Activated naive CD4-positive, alpha-beta T cell treated with Interleukin-2 at 50 U/mL for 16 hours (primary cell): ENCODE data around the gene PLK2.

Experiments
- DNase-seq: peaks from one replicate; pipeline ENCODE4 v3.0.0-alpha.2; 2020

Gene PLK2

DNA sequence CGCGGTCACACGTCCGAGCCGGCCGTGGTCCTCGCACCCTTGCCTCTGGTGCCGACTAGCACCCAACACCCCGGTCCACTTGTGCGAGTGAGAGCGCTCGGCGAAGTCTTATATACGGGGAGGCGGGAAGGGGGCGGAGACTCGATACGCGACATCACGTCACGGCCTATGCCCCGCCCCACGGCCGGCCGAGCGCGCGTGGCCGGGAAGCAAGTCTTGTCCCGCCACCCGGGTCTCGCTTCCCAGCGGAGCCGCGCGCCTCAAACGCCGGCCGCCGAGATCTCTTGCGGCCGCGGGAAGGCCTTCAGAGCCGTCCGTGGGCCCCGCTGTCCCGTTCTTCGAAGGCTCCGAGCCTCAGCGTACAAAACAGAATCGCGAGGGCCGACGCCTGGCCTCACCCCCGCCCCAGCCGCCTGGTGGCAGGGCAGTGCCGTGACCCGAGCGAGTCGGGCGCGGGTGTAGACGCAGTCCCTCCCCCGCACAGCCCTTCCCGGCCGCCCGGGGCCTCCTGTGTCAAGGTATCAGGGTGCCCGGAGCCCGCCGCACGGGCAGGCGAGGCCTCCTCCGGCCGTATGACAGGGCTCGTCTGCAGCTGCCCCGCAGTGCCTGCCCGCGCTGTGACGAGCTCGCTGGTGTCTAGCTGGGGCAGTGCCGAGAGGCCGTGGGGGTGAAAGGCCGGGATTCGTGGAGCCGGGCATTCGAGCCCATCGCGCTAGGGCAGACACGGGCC, at the start of gene PLK2:
TSS of gene PLK2 (minus strand) at position 85 of the 730 bp plus-strand sequence. CDS start 127 bp downstream, outside the sequence.
- DNase-seq, result peak; percentile 90

DNA sequence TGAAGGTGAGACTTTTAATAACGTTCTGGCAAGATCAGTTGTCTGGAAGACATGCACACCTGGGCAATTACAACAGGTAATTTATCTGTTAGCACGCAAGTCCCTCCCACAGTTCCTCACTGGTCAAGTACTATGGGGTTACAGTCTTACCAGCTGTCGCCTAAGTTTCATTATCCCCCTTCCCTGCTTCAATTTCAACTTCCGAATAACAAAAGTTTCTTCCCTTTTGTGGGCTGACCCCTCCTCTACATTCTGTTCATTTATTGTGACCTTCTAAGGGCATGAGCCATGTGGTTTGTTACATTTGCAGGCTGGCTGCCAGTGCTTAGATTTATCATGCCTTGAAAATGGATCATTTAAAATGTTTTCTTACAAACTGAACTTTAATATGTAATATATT, 47.8 kb upstream of the PLK2 start:
- no peak for DNase-seq

DNA sequence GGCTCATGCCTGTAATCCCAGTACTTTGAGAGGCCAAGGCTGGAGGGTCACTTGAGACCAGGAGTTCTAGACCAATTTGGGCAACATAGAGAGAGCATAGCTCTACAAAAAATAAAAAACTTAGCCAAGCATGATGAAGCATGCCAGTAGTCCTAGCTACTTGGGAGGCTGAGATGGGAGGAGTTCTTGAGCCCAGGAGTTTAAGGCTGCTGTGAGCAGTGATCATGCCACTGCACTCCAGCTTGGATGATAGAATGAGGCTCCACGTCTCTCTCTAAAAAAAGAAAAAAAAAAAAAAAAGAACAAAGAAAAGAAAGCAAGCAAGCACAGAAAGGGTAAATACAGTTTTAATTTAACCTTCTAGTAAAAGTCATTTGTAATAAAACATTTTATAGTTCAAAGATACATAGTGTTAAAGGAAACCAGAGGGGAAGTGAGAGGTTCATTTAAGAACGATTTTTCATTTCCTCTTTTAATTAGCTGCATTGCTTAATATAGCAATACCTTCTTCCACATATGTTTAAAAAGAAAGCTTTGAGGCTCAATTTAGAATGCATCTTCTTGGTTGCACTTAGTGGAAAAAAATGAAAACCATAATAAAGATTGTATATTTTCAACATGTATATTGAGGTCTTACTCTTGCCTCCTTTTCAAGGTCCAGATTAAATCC, 46.2 kb upstream of the PLK2 start:
- no peak for DNase-seq

DNA sequence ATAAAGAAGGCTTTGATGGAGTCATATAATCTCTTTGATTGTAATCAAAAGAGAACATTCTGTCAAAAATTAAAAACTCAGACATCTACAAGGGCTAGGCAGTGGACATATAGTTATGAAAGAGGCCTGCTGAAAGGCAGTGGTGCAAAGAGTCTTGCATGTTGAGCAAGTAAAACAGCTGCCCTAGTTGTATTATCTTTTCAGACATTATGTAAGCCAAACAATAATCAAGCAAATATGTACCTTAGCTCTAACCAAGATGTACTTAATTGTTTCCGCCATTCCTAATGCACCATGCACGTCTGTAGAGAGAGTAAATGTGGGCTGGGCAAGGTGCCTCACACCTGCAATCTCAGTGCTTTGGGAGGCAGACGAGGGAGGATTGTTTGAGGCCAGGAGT, 45.6 kb upstream of the PLK2 start:
- no peak for DNase-seq

DNA sequence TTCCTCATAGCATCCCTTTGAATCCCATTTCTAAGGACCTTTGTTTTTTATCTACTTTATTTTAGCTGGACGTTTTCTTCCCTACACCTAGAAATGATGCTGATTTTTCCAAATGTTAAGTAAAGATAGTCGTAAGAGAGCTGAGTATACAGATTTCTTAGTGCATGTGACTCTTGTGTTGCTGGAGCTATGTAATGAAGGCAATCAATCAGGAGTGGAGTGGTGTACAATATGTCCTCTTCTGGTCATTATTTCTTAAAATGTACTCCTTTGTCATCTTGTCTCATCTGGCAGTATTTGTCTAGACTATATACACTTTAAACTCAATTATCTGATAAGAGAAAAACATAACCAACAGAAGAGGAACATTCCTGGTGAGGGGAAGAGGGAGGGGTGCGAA, 44.9 kb upstream of the PLK2 start:
- DNase-seq, result no peak

DNA sequence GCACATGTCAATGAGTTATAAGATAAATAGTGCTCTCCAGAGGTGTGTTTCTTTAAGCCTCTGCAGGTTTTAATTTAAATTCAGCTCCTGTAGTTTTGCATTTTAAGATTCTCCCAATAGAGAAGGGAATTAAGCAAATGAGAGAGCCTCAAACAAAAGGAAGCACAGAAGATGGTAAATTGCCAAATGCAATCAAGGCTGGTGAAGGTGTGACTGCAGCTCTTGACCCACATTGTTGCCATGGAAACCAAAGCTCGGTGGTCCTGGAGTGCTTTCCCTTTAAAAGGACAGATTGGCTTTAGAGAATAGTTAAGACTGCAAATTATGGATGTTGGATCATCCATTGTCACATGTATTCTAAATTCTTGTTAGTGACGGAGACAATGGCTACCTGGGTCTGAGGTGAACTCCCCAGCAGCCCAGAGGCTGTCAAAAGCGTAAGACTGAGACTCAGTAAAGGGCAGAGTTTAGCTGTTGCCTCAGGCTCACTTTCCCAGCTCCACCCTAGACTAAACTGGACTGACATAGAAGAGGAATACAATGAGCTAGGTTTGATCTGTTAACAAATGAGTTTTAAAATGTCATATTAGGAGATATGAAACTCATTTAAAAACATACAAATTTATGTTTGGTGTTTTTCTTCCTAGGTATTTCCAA, 43.6 kb upstream of the PLK2 start:
- no peak for DNase-seq

DNA sequence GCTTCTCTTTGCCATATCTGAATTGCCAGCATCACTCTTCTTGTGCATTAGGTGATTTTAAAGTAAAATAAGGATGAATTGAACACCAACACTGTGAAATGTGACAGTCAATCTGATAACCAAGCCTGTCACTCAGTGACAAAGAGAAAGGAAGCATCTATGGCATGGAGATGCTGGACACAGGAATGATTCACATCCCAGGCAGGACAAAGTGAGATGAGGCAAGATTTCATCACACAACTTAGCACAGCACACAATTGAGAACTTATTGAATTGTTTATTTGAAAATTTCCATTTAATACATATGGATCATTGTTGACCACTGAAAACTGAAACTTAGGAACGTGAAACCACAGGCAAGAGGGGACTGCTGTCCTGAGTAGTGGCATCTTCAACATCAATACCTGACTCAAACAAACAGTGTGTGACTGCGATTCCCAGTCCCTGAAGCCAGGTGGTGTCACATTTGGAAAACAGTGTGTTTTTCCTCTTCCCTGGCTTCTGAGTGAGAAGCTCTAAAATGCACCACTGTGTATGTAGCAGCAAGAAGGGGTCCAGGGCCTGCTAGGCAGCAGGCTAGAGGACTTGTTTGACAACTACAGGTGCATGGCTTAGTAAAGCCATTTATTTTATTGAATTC, 42.0 kb upstream of the PLK2 start:
- DNase-seq, result no peak

DNA sequence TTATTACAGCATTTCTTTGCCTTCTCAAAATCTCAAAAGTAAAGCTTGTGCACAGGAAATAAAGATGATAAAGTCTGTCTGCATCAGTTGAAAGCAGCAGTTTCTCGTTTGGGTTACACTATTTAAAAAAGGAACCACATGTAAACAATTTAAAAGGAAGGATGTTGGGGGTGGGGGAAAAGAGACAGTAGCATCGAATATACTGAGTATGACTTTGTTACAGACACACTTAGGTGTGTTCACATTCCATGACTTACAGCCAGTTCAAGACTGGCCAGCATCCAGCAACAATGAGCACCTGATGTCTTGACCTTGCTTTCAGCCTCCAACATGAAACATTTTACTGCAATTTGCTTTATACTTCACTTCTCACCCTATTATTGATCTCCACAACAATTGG, 40.1 kb upstream of the PLK2 start:
- no peak for DNase-seq

DNA sequence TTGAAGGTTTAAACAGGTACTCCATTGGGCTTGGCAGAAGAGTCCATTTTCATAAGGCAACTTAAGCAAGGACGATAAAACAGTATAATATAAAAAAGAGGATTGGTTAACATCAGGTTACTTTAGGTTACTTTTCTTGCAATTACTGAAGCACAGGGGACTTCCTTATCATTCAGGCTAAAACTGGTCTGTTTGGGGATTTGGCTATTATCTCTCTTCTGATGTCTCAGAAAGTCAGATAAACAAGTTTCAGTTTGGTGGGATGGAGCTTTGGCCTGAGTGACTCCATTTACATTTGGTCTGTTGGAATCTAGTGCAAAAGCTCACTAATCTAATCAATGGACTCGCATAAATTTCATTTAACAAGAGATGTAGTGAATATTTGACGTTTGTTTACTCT, 39.3 kb upstream of the PLK2 start:
- DNase-seq, result no peak

DNA sequence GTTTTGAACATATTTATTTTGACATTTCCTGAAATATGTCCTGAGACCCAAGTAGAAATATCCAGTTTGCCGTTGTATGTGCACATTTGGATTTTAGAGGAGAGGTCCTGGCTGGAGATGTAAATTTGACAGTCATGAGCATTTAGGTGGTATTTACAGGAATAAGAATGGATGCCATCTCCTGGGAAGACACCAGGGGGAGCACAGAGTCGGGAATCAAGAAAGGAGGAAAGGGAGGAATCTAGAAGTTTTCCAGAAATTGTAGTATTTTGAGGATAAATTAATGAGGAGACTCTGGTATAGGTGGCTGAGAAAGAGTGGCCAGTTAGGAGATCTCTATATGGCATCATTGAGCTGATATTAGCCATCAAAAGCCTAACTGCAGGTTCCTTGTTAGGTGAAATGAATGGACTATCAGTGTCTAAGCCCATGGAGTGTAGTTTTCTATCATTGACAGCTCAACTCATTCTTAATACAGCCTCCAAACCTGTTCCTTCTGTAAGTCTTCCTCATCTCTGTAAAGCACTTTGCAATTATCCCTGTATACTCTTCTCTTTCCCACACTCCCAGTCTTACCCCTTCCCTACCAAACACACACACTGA, 38.6 kb upstream of the PLK2 start:
- no peak for DNase-seq

DNA sequence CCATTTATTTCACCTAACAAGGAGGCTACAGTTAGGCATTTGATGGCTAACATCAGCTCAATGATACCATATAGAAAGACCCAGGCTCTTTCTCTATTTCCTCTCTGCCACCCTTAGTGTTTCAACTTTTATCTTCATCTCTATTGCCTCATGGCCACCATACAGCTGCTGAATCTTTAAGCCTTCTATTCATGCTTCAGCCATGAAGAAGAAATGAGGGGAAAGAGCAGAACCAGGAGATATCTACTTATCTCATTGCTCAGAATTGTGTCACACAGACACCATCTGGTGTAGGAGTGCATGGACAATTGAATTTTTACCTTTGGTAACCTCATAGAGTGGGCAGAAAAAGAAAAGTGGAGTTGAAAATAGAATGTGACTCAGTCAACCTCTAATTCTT, 38.0 kb upstream of the PLK2 start:
- no peak for DNase-seq

DNA sequence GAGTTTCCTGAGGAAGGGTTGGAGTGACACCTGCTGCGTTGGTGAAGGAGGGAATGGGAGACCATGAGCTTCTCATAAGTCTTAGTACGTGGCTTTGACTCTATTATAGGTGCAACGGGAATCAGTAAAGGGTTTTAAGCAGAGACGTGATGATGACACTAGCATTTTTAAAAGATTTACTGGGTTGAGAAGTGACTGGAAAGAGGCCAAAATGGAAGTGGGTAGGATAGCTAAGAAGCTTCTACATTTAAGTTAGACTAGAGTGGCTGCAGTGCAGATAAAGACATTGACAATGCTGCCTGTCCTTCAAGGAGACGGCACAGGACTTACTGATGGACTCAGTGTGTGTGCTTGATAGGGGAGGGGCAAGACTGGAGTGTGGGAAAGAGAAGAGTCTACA, 37.5 kb upstream of the PLK2 start:
- no peak for DNase-seq

DNA sequence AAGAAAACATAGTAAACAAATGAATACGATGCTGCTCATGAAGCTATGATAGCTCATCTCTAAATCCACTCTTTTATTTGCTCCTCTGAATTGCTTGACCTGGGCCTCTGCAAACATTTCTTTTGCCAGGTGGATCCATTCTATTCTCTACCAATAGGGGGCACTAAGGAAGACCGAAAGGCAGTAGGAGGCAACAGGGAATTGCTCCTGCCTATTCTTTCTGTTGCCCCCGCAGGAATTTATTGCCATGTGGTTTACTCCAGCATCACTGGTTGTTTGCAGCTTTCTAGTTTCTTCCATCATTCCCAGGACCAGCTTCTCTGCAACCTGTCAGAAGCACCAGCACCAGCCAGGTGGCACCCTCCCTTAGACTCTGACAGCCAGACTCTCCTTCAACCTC, 36.6 kb upstream of the PLK2 start:
- no peak for DNase-seq

DNA sequence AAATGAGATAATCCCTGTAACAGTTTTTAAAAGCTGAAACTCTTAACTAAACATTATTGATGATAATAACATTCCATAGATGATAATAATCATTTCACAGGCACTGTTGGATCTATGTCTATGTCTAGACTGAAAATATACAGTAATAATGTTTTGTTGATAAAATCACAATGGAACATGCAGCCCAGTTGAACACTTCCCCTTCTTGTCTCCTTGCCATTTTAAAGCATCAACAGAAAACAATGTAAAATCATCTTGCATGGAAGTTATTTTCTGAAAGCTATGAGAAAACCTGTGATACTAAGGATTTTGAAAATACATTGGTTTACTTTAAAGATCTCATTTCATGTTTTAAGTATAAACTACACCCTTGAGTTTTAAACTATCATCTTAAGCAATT, 33.3 kb upstream of the PLK2 start:
- no peak for DNase-seq

DNA sequence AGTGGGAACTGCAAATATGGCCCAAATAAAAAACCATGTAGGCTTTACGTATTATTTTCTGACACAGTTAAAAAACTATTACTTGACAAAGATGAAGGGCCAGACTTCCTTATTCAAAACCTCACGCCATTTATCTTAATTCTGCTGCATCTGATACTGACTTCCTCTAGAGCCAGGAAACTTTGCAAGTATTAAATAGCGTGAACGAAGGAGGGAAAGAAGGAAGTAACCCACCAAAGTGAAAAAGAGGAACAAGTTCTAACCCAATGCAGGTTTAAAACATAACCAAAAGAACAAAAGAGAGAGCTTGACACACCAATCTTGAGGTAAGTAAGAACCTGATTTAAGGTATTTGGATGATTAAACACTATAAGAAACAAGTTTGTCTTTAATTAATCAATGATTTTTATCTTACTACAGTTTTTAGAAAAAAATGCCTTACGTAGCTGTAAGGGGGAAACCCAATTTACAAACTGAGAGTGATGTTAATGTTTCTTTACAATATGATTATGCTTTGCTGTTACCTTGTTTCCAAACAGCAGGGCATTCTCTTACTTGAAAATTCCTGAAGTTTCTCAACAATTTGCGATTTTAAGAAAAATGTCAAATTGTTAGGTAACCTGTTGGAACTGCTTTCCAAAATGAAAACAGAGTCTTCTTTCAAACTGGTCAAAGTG, 31.5 kb upstream of the PLK2 start, which contains the start of gene GAPT:
TSS of gene GAPT (plus strand) at position 220 of the 677 bp plus-strand sequence. CDS start 3,102 bp downstream, outside the sequence.
- DNase-seq, result no peak

DNA sequence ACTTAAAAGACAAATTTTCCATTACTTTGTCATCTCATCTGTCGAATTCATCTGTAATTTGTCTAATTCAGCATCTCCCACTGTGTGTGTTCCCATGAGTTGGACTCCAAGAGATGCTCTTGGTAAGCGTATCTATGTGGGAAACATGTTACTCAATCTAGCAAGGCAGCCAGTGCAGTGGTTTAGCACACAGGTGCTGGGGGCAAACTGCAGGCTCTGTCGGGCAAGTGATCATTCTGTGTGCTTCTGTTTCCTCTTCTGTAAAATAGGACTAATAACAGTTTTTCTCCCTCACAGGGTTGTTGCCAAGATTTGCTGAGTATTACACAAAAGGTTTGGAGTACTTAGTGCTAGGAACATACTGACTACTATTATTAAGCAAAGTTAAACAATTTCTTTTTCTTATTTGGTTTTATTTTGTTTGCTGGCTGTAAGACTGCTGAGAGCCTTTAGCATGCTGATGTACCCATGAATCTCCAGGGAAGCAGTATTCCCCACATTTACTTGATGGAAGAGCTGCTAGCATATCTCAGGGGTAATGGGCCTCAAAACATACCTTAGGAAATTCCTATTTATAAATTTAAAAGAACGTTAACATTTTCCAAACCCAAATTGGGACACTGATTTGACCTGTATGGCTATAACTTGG, 30.6 kb upstream of the PLK2 start:
- no peak for DNase-seq

DNA sequence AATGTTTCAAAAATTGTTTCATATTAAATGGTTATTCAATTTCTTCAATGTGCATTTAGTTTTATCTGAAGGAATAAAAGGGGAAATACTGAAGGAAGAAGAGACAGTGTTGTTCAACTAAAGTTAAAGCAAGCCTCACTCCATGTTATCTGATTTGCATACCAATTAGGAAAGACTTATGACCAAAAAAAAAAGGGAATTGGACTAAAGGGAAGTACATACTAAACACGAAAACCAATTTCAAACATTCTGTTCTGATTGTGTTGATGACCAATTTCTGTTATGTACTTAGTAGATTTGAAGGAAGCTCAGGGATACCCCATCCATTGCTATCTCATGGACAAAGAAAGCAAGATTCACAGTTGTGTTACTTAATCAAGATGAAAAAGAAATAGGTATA, 26.4 kb upstream of the PLK2 start:
- no peak for DNase-seq

DNA sequence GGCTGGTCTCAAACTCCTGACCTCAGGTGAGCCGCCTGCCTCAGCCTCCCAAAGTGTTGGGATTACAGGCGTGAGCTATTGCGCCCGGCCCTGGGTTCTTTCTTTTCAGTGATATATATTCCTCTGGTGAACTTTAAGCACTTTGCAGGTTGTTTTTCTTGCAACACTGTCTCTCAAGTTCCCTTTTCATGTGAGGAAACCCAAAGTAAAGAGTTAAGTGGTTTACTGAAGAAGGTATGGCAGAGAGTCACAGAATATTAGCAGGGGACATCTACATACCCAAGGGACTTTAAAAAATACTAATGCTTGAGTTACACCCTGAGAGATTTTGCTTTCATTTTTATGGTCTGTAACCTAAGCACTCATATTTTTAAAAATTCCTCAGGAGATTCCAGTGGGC, 24.6 kb upstream of the PLK2 start:
- no peak for DNase-seq

DNA sequence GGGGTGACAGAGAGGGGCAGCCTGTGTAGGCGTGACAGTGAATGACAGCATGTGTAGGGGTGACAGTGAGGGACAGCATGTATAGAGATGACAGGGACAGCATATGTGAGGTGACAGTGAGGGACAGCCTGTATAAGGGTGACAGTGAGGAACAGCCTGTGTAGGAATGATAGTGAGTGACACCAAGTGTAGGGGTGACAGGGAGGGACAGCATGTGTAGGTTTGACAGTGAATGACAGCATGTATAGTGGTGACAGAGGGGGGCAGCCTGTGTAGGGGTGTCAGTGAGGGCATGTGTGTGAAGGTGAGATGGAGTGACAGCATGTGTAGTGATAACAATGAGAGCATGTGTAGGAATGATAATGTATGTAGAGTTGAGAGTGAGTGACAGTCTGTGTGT, 22.6 kb upstream of the PLK2 start:
- no peak for DNase-seq

DNA sequence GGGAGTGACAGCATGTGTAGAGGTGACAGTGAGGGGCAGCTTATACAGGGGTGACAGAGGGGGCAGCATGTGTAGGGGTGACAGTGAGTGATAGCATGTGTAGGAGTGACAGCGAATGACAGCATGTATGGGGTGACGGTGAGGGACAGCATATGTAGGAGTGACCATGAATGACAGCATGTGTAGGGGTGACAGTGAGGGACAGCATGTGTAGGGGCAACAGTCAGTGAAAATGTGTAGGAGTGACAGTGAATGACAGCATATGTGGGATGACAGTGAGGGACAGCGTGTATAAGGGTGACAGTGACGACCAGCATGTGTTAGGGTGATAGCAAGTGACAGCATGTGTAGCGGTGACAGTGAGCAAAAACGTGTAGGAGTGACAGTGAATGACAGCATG, 21.9 kb upstream of the PLK2 start:
- DNase-seq, result no peak

DNA sequence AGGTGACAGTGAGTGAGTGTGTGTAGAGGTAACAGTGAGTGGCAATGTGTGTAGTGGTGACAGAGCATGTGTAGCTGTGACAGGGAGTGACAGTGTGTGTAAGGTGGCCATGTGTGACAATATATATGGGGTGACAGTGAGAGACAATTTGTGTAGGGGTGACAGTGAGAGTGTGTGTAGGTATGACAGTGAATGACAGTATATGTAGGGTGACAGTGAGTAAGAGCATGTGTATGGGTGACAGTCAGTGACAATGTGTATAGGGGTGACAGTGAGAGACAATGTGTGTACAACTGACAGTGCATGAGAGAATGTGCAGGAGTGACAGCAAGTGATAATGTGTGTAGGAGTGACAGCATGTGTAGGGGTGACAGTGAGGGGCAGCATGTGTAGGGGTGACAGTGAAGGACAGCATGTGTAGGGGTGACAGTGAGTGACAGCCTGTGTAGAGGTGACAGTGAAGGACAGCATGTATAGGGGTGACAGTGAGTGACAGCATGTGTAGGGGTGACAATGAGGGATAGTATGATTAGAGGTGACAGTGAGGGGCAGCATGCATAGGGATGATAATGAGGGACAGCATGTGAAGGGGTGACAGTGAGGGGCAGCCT, 21.3 kb upstream of the PLK2 start:
- DNase-seq, result no peak
